Suprapubic skin (tissue), 4 donors: ENCODE measurements around the gene C1QTNF2. TPM values are rescaled to one million over a fixed set of nuclear protein-coding genes. Genes with fewer than 3 reads are reported as not detected.

Experiments used
- DNase-seq, 2 donors: peaks; one replicate each; pipeline ENCODE4 v3.0.0-alpha.2; 2019; ENCODE audit warnings: low spot score in 2 of 2
- H3K27ac ChIP-seq: fragments of 200-600 bp; sonication (generic); one replicate; pipeline ENCODE4 v1.5.1; 2019
- H3K27me3 ChIP-seq: fragments of 200-600 bp; sonication (generic); one replicate; pipeline ENCODE4 v1.5.1; 2019
- H3K36me3 ChIP-seq: fragments of 200-600 bp; sonication (generic); one replicate; pipeline ENCODE4 v1.5.1; 2019
- H3K4me1 ChIP-seq: fragments of 200-600 bp; sonication (generic); one replicate; pipeline ENCODE4 v1.5.1; 2019
- H3K4me3 ChIP-seq: fragments of 200-600 bp; sonication (generic); one replicate; pipeline ENCODE4 v1.5.1; 2019; ENCODE audit warnings: mild to moderate bottlenecking
- H3K9me3 ChIP-seq: fragments of 200-600 bp; sonication (generic); one replicate; pipeline ENCODE4 v1.5.1; 2019
- EP300 ChIP-seq: sonication (generic); formaldehyde crosslinking; IDR thresholded peaks from one replicate; pipeline ENCODE4 v1.6.1; 2017; ENCODE audit warnings: antibody characterized with exemption
- POLR2A ChIP-seq, 2 donors: fragments of 450-650 bp; IDR thresholded peaks; one replicate each; pipeline ENCODE4 v1.6.1; 2017; ENCODE audit warnings: antibody characterized with exemption in 2 of 2, mild to moderate bottlenecking in 2 of 2, moderate library complexity in 2 of 2
- POLR2AphosphoS5 ChIP-seq, 3 donors: sonication (generic); formaldehyde crosslinking; IDR thresholded peaks; one replicate each; pipeline ENCODE4 v1.6.1; 2017; ENCODE audit warnings: antibody characterized with exemption in 3 of 3
- WGBS: methylation state at CpG from one replicate; pipeline ENCODE4 v1.1.5; 2018; 5-methylcytosine and 5-hydroxymethylcytosine counted together
- total RNA-seq, 4 donors: library from RNA; depleted of rRNA; stranded (reverse); fragments of >200 nt; gene quantifications; one replicate each; pipeline ENCODE4 v1.1.0, GENCODE V29; 2016
- TF ChIP-seq, protein P1 (sequence below), 2 donors: fragments of 200-600 bp in 1 of 2; fragments of 450-650 bp in 1 of 2; sonication (generic) in 1 of 2; IDR thresholded peaks; one replicate each; pipeline ENCODE4 v1.5.1; 2016 to 2019; ENCODE audit warnings: antibody characterized with exemption in 2 of 2, mild to moderate bottlenecking in 1 of 2, moderate library complexity in 1 of 2

C1QTNF2 gene, protein sequence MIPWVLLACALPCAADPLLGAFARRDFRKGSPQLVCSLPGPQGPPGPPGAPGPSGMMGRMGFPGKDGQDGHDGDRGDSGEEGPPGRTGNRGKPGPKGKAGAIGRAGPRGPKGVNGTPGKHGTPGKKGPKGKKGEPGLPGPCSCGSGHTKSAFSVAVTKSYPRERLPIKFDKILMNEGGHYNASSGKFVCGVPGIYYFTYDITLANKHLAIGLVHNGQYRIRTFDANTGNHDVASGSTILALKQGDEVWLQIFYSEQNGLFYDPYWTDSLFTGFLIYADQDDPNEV
- total RNA-seq = under 1 TPM in 2 of 4 donors, not detected in 2; 0.21 to 0.23 TPM

DNA sequence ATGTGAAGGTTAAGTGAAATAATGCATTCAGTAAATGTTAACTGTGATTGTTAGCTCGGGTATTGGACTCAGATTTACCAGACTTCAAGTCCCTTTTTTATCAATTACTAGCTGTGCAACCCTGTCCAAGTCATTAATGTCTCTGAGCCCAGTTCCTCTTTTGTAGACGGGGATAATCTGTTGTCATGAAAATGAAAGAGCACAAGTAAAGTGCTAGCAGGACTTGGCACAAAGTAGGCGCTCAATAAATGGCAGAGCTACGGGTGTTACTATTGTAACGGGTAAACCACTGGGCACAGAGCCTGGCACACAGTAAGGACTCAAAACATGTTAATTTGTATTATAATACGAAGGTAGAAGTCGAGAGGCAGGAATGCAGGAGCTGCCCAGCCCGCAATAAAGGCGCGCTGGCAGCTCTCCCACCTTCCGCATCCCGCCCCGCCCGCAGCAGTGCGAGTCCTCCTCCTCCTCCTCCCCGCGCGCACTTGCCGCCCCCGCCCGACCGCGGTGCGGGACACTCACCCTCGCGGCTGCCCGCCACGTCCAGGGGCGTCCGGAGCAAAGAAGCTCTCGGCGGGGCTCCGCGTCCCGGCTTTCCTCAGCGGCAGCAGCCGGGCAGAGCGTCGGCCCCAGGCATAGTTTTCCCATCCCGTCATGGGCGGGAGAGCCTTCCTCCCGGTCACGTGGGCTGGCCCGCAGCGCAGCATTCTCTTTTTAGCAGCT is at the start of gene C1QTNF2:
Gene C1QTNF2 (minus strand): TSS at position 637 of the 723 bp plus-strand sequence. CDS start 15,615 bp downstream, outside the sequence.
- no peaks in the 10 kb centered on the region for H3K9me3 ChIP-seq
- peaks cover 18% of the 10 kb centered on the region for H3K4me1 ChIP-seq
- 2% methylated on average over 45 of the region's 45 CpGs for whole genome bisulfite sequencing
- H3K27me3 ChIP-seq = no peaks in the 10 kb centered on the region
- no peaks in the 10 kb centered on the region for H3K36me3 ChIP-seq
- H3K4me3 ChIP-seq = peak within 1 kb of the TSS; percentile 74
- H3K27ac ChIP-seq = peak within 1 kb of the TSS; percentile 78
- peak; percentile 80 to 88 for DNase-seq
- TF ChIP-seq, protein P1, sequence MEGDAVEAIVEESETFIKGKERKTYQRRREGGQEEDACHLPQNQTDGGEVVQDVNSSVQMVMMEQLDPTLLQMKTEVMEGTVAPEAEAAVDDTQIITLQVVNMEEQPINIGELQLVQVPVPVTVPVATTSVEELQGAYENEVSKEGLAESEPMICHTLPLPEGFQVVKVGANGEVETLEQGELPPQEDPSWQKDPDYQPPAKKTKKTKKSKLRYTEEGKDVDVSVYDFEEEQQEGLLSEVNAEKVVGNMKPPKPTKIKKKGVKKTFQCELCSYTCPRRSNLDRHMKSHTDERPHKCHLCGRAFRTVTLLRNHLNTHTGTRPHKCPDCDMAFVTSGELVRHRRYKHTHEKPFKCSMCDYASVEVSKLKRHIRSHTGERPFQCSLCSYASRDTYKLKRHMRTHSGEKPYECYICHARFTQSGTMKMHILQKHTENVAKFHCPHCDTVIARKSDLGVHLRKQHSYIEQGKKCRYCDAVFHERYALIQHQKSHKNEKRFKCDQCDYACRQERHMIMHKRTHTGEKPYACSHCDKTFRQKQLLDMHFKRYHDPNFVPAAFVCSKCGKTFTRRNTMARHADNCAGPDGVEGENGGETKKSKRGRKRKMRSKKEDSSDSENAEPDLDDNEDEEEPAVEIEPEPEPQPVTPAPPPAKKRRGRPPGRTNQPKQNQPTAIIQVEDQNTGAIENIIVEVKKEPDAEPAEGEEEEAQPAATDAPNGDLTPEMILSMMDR (IDR thresholded peaks at IDR 0.05) = no peak
- no peak for TF ChIP-seq EP300
- no peak for TF ChIP-seq POLR2A (IDR thresholded peaks at IDR 0.05)
- no peak for TF ChIP-seq POLR2AphosphoS5 (IDR thresholded peaks at IDR 0.05)

DNA sequence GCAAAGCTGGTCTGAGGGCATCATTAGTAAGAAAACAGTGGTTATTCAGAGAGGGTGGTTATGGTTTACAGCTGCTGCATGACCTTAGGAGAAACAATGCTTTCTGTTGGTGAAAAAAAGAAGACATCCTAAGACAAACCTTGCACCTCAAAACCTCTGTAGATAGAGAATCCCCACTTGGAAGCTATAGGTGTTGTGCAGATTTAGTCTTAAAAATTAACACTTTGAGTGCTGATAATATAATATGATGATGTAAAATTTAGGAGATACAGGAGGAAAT is 49.8 kb upstream of the C1QTNF2 start:
- TF ChIP-seq, protein P1 (IDR thresholded peaks at IDR 0.05) = no peak
- TF ChIP-seq POLR2AphosphoS5 (IDR thresholded peaks at IDR 0.05) (no peak), EP300 (no peak), POLR2A (IDR thresholded peaks at IDR 0.05) (no peak)
- H3K4me1 ChIP-seq = peaks cover 59% of the 10 kb centered on the region
- no peak overlapping the region for H3K4me3 ChIP-seq
- no peak overlapping the region for H3K27ac ChIP-seq
- H3K36me3 ChIP-seq = peaks cover 5% of the 10 kb centered on the region
- no peak for DNase-seq
- H3K9me3 ChIP-seq = no peaks in the 10 kb centered on the region
- H3K27me3 ChIP-seq = no peaks in the 10 kb centered on the region

DNA sequence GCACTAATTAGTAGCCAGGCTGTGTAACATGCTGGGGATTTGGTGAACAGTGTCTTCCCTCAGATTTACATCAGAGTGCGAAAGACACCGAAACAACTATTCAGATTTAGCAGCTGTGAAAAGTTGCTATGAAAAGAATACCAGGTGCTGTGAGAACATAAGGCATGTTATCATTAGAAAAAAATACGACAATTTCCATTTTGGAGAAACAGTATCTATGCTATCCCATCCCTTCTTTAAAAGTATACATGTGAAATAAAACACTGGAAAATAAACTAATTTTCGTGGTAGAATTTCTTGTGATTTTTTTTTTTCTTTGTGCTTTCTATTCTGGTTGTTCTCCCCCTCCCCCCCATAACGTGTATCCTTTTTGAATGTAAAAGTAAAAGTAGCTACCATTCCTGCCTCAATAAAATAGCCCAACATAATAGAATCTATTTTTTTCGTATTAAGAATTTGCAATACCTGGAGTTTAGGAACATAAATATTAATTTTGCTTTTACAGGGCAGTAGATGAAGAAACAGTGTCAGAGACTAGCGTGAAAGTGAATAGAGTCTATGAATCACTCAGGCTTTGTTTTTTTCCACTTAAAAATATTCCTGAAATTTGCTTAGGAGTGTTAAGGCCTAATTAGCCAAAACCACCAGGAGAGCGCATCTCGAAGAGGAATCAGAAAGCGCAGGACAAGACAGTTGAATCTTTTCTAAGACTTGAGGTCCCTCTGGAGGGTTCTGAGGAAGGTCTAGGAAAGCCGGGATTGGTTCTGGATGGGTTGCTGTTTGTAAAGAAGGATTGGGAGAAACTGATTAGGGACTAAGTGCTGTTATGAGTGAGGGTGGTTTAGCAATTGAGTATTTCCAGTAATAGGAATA is 49.3 kb upstream of the C1QTNF2 start:
- WGBS = 39% methylated on average over 11 of the region's 11 CpGs
- H3K36me3 ChIP-seq = peaks cover 10% of the 10 kb centered on the region

DNA sequence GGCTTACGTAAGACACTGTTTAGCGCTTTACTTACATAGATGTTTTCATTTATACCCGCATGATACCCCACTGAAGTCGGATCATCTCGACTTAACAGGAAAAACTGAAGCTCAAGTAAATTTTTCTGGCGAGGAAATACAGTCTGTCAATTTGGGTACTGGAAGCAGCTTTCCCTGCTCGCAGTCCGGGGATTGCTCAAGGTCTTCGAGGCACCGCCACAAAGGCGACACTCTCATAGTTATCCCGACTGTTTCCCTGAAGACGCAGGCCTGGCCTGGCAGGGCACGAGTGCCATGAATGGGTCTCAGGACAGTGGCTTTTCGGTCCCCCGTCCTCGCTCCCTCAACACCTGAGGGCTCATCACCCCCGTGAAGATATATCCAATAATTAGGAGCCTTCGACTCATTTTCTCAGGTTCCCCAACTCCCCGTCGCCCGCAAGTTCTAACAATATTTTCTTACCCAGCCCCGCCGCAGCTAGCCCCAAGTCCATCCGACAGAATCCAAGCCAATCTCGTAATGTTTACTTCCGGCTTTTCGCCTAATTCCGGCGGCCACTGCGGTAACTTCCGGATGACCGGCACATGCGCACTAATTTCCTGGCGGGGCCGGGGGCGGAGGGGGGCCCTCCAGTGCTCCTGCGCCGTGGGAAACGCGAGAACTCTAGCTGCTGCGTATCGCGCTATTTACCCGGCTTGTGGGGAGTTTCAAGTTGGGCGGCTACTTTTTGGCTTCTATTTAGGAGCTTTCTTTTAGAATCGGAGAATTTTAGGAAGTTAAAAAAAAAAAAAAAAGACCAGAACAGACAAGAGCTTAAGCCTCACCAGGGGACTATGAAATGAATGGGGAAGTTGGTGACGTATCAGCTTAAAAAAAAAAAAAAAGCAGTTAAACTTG is 48.4 kb upstream of the C1QTNF2 start, which contains the start of gene SLU7:
Gene SLU7 (minus strand): TSS at position 521 of the 897 bp plus-strand sequence. CDS start 3,787 bp downstream, outside the sequence.
- TF ChIP-seq POLR2AphosphoS5 (IDR thresholded peaks at IDR 0.05) (peak; percentile 37 to 78 (median 44)), EP300 (no peak), POLR2A (IDR thresholded peaks at IDR 0.05) (peak; percentile 44 to 76)
- TF ChIP-seq, protein P1 (IDR thresholded peaks at IDR 0.05) = no peak
- DNase-seq = peak; percentile 97
- H3K27me3 ChIP-seq = no peaks in the 10 kb centered on the region
- peak within 1 kb of the TSS; percentile 86 for H3K27ac ChIP-seq
- H3K9me3 ChIP-seq = no peaks in the 10 kb centered on the region
- peaks cover 18% of the 10 kb centered on the region for H3K36me3 ChIP-seq
- H3K4me1 ChIP-seq = peaks cover 58% of the 10 kb centered on the region
- peak within 1 kb of the TSS; percentile 72 for H3K4me3 ChIP-seq
- WGBS = under 1% methylated on average over 46 of the region's 48 CpGs

More for the DNA sequence above, 49.3 kb upstream of the C1QTNF2 start:
- Histone ChIP-seq H3K4me3 (peak overlapping the region; percentile 72), H3K27me3 (no peaks in the 10 kb centered on the region), H3K9me3 (no peaks in the 10 kb centered on the region), H3K4me1 (peaks cover 59% of the 10 kb centered on the region), H3K27ac (peak overlapping the region; percentile 86)
- TF ChIP-seq POLR2A (IDR thresholded peaks at IDR 0.05) = no peak
- no peak for TF ChIP-seq EP300
- TF ChIP-seq, protein P1 (IDR thresholded peaks at IDR 0.05) = no peak
- TF ChIP-seq POLR2AphosphoS5 (IDR thresholded peaks at IDR 0.05) = no peak
- no peak for DNase-seq
